ENCODE results near the gene OXCT2. TPM values are rescaled to one million over a fixed set of nuclear protein-coding genes. Genes with fewer than 3 reads are reported as not detected.

The OXCT2 gene
- total RNA-seq, 2 experiments from 2014 or later: 0.49 to 1.5 TPM

DNA sequence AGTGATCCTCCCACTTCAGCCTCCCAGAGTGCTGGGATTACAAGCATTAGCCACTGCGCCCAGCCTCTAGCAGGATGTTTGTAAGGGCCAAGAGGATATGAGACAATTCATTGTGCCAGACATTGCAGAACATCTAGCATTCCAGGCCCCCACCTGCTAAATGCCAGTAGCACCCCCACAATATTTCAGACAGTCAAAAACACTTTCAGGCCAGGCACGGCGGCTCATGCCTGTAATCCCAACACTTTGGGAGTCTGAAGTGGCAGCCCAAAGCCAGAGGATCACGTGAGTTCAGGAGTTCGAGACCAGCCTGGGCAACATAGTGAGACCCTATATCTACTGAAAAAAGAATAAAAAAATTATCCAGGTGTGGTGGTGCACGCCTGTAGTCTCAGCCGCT is 19.6 kb downstream of the OXCT2 start:
- DNase-seq (no peak), ATAC-seq (no peak)
- H3K27me3 Mint-ChIP-seq: no peaks in the 10 kb centered on the region
- CTCF ChIA-PET: no interaction called here
- no peak overlapping the region for H3K27ac Mint-ChIP-seq
- POLR2A ChIA-PET: no interaction called here
- H3K4me1 Mint-ChIP-seq: peaks cover 4% of the 10 kb centered on the region
- peaks cover 48% of the 10 kb centered on the region for H3K36me3 Mint-ChIP-seq (ENCODE audit: low read depth)
- H3K9me3 Mint-ChIP-seq (ENCODE audit: low read depth): no peaks in the 10 kb centered on the region
- no peak overlapping the region for H3K4me3 Mint-ChIP-seq
- intact Hi-C loops (cut with DNase I, micrococcal nuclease): no loop called here

GRCh38 chr1:39745016-39745670 is 26.0 kb downstream of the OXCT2 start:
- no peak for ATAC-seq
- DNase-seq: no peak
- no peak overlapping the region for H3K4me3 Mint-ChIP-seq
- H3K36me3 Mint-ChIP-seq (ENCODE audit: low read depth): peaks cover 65% of the 10 kb centered on the region
- CTCF ChIA-PET: interaction anchor here (1.1 kb wide), 1 partner anchor 54 kb away, joined by 3 read pairs; no protein-coding TSS in a partner anchor
- no peaks in the 10 kb centered on the region for H3K9me3 Mint-ChIP-seq (ENCODE audit: low read depth)
- H3K27ac Mint-ChIP-seq: no peak overlapping the region
- POLR2A ChIA-PET: no interaction called here
- no peaks in the 10 kb centered on the region for H3K27me3 Mint-ChIP-seq
- intact Hi-C loops (cut with DNase I, micrococcal nuclease): no loop called here
- H3K4me1 Mint-ChIP-seq: peaks cover 10% of the 10 kb centered on the region

DNA sequence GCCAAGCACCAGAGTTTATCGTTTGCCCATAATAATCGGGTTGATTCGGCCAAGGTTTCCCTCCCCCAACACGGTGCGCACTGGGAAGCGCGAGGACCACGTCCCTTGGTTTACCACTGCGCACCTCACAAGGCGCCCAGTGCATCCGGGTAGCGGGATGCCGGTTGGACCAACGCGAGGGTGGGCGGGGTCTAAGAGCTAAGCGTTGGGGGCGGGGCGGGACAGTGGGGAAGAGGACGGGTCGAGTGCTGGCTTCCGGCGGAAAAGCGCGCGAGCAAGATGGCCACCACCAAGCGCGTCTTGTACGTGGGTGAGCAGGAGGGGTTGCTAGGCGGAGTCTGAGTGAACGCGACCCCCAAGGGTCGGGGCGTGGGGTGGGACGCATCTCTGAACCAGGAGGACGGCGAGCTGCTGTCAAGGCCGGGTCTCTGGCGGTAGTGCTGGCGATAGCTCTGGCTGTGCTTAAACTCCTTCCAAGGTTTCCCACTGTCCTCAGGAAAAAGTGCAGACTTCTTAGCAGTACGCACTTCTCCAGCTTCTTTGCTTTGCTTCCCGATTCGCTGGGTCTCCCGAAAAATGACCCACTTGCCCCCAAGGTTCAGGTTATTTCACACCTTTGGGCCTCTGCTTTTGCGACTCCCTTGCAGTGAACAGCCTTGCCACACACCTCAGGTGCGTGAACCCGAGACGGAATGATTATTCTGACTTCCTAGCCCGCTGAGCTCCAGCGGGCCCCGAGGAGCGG is 32.4 kb downstream of the OXCT2 start, which contains the start of gene PPIE:
PPIE (plus strand) TSS at position 261 of the 745 bp plus-strand sequence; CDS start at position 280, 19 bp downstream.
- peak; percentile 99 for DNase-seq
- intact Hi-C loops (cut with DNase I, micrococcal nuclease): loop anchor here (1.0 to 5.0 kb wide), 8 partner anchors 47 to 712 kb away; partner anchors contain the start of genes CAP1 (in 1 of the 2), HPCAL4 (in 1 of the 2), NDUFS5 (in 1 of the 2) and PABPC4 (in 1 of the 2)

DNA sequence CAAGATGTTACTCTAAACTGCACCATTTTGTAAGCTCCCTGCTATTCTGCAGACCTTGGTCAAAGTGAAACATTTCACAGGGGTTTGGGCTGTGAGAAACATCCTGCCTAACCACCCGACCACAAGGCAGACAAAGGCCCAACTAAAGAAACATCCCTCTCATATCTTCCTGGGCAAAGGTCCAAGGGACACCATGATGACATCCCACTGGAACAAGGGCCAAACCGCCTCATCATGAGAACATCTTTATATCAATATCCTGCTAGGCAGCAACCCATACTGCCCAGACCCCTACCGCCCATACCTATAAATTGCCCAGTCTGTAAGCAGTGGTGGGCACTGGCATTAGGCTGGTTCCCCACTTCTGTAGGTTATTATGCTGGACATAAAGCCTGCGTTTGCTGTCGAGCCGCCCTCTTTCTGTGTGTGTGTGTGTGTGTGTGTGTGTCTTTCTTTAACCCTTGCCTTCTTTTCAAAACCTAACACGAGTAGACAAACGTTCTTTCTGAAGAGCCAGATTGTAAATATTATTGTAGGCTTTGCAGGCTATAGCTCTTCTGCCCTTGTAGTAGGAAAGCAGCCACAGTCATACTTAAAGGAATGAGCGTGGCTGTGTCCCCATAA is 33.5 kb downstream of the OXCT2 start:
- DNase-seq: no peak
- intact Hi-C loops (cut with DNase I, micrococcal nuclease): loop anchor here (1.0 to 5.0 kb wide), 8 partner anchors 46 to 711 kb away; partner anchors contain the start of genes CAP1 (in 1 of the 2), HPCAL4 (in 1 of the 2), NDUFS5 (in 1 of the 2) and PABPC4 (in 1 of the 2)
- no peak overlapping the region for H3K4me3 Mint-ChIP-seq
- ChIA-PET CTCF (interaction anchor here (0.6 to 3.0 kb wide), 3 partner anchors 18 to 163 kb away, joined by 3 to 8 read pairs (median 5); no protein-coding TSS in a partner anchor), POLR2A (no interaction called here)
- no peaks in the 10 kb centered on the region for H3K9me3 Mint-ChIP-seq (ENCODE audit: low read depth)
- peak overlapping the region; percentile 29 for H3K27ac Mint-ChIP-seq
- H3K36me3 Mint-ChIP-seq (ENCODE audit: low read depth): peaks cover 24% of the 10 kb centered on the region
- H3K27me3 Mint-ChIP-seq: peaks cover 13% of the 10 kb centered on the region
- no peak for ATAC-seq
- H3K4me1 Mint-ChIP-seq: peaks cover 38% of the 10 kb centered on the region

More for the DNA sequence above, 32.4 kb downstream of the OXCT2 start, which contains the start of gene PPIE:
- Mint-ChIP-seq H3K9me3 (ENCODE audit: low read depth) (no peaks in the 10 kb centered on the region), H3K4me3 (peak within 1 kb of the TSS; percentile 96), H3K27me3 (peaks cover 7% of the 10 kb centered on the region), H3K27ac (peak within 1 kb of the TSS; percentile 94), H3K4me1 (peaks cover 36% of the 10 kb centered on the region), H3K36me3 (ENCODE audit: low read depth) (peaks cover 30% of the 10 kb centered on the region)
- CTCF ChIA-PET: interaction anchor here (0.5 to 3.0 kb wide), 11 partner anchors 14 to 264 kb away, joined by 3 to 10 read pairs (median 4); no protein-coding TSS in a partner anchor
- peak; percentile 98 for ATAC-seq
- POLR2A ChIA-PET: interaction anchor here (0.5 to 0.6 kb wide), 2 partner anchors 9 to 635 kb away, joined by 3 read pairs; no protein-coding TSS in a partner anchor

DNA sequence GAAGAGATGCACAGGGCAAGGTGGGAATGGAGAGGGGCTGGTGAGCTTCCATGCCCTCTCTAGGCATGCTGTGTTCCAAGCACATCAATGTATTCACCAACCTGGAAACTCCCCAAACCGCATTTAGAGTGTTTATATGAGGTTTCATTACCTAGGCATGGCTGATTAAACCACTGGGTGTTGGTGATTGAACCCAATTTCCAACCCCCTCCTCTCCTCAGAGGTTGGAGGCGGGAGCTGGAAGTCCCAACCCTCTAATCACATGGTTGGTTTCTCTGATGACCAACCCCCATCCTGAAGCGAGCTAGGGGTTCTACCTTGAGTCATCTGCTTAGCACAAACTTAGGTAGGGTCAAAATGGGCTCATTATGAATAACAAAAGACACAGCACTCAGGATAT is 35.4 kb downstream of the OXCT2 start:
- H3K9me3 Mint-ChIP-seq (ENCODE audit: low read depth): no peaks in the 10 kb centered on the region
- peaks cover 9% of the 10 kb centered on the region for H3K36me3 Mint-ChIP-seq (ENCODE audit: low read depth)
- peak; percentile 27 for ATAC-seq
- ChIA-PET POLR2A (no interaction called here), CTCF (interaction anchor here (0.6 to 0.8 kb wide), 3 partner anchors 64 to 166 kb away, joined by 3 read pairs; no protein-coding TSS in a partner anchor)
- no peak overlapping the region for H3K4me3 Mint-ChIP-seq
- H3K27me3 Mint-ChIP-seq: peaks cover 21% of the 10 kb centered on the region
- no peak overlapping the region for H3K27ac Mint-ChIP-seq
- peak; percentile 41 for DNase-seq
- intact Hi-C loops (cut with DNase I, micrococcal nuclease): loop anchor here (5.0 kb wide), 2 partner anchors 68 to 128 kb away; no protein-coding TSS in a partner anchor
- peaks cover 35% of the 10 kb centered on the region for H3K4me1 Mint-ChIP-seq

GRCh38 chr1:39733161-39733560 is 38.0 kb downstream of the OXCT2 start:
- ATAC-seq: peak; percentile 48
- Mint-ChIP-seq H3K36me3 (ENCODE audit: low read depth) (no peaks in the 10 kb centered on the region), H3K9me3 (ENCODE audit: low read depth) (no peaks in the 10 kb centered on the region), H3K27ac (no peak overlapping the region), H3K27me3 (peaks cover 45% of the 10 kb centered on the region), H3K4me3 (no peak overlapping the region), H3K4me1 (peaks cover 15% of the 10 kb centered on the region)
- POLR2A ChIA-PET: no interaction called here
- intact Hi-C loops (cut with DNase I, micrococcal nuclease): no loop called here
- DNase-seq: peak; percentile 38
- CTCF ChIA-PET: interaction anchor here (0.9 kb wide), 1 partner anchor 13 kb away, joined by 3 read pairs; no protein-coding TSS in a partner anchor

DNA sequence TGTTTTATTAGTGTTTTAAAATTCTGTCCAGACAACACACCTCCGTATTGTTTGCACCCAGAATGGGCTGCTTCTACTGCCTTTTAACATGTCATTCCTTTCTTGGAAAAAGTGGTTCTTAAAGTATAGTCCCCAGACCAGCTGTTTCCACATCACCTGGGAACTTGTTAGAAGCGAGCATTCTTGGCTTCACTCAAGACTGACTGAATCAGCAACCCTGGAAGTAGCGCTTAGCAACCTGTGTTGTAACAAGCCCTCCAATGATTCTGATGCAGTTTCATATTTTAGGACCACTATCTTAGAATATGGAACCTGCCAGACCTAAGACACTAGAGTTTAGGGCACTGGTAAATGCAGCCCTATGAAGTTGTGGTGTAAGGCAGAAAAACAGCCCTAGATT is 38.4 kb downstream of the OXCT2 start:
- no peak for ATAC-seq
- Mint-ChIP-seq H3K27me3 (peaks cover 49% of the 10 kb centered on the region), H3K4me1 (peaks cover 13% of the 10 kb centered on the region), H3K9me3 (ENCODE audit: low read depth) (no peaks in the 10 kb centered on the region), H3K27ac (no peak overlapping the region), H3K36me3 (ENCODE audit: low read depth) (no peaks in the 10 kb centered on the region), H3K4me3 (no peak overlapping the region)
- intact Hi-C loops (cut with DNase I, micrococcal nuclease): no loop called here
- POLR2A ChIA-PET: no interaction called here
- CTCF ChIA-PET: interaction anchor here (0.9 kb wide), 1 partner anchor 13 kb away, joined by 3 read pairs; no protein-coding TSS in a partner anchor
- no peak for DNase-seq

GRCh38 chr1:39729842-39730241 is 41.3 kb downstream of the OXCT2 start:
- DNase-seq (no peak), ATAC-seq (no peak)
- H3K9me3 Mint-ChIP-seq (ENCODE audit: low read depth): no peaks in the 10 kb centered on the region
- ChIA-PET CTCF (interaction anchor here (0.8 to 1.0 kb wide), 2 partner anchors 10 to 71 kb away, joined by 3 to 4 read pairs; no protein-coding TSS in a partner anchor), POLR2A (interaction anchor here (0.6 kb wide), 1 partner anchor 10 kb away, joined by 3 read pairs; no protein-coding TSS in a partner anchor)
- H3K4me1 Mint-ChIP-seq: peaks cover 8% of the 10 kb centered on the region
- no peak overlapping the region for H3K27ac Mint-ChIP-seq
- no peaks in the 10 kb centered on the region for H3K36me3 Mint-ChIP-seq (ENCODE audit: low read depth)
- intact Hi-C loops (cut with DNase I, micrococcal nuclease): loop anchor here in 1 of 2 experiments (10.0 kb wide), 1 partner anchor 625 kb away; no protein-coding TSS in a partner anchor
- H3K27me3 Mint-ChIP-seq: peaks cover 67% of the 10 kb centered on the region
- H3K4me3 Mint-ChIP-seq: no peak overlapping the region

DNA sequence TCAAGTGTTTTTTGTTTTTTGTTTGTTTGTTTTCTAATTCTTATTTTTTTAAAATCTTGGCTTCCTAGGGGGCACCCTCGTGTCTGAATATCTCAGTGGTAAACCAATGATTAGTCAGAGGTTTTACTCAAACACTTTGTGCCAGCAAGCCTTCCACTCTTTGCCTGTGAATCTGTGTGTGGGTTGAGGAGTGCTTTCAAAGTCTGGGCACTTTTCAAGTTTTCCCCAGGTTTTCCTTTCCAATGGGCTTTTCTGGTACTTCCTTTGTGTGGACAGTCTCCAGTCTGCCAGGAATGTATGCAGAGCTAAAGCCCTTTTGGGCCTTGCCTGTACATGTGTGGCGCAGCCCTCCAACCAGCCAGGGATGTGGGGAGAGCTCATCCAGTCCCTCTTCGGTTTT is 42.1 kb downstream of the OXCT2 start:
- Mint-ChIP-seq H3K9me3 (ENCODE audit: low read depth) (no peaks in the 10 kb centered on the region), H3K4me1 (peaks cover 8% of the 10 kb centered on the region), H3K36me3 (ENCODE audit: low read depth) (no peaks in the 10 kb centered on the region), H3K27me3 (peaks cover 71% of the 10 kb centered on the region), H3K4me3 (no peak overlapping the region), H3K27ac (no peak overlapping the region)
- ChIA-PET CTCF (interaction anchor here (0.6 to 1.3 kb wide), 5 partner anchors 9 to 123 kb away, joined by 3 to 4 read pairs (median 4); no protein-coding TSS in a partner anchor), POLR2A (interaction anchor here (0.6 kb wide), 1 partner anchor 43 kb away, joined by 3 read pairs; no protein-coding TSS in a partner anchor)
- DNase-seq (no peak), ATAC-seq (no peak)
- intact Hi-C loops (cut with DNase I, micrococcal nuclease): loop anchor here in 1 of 2 experiments (10.0 kb wide), 1 partner anchor 624 kb away; no protein-coding TSS in a partner anchor

DNA sequence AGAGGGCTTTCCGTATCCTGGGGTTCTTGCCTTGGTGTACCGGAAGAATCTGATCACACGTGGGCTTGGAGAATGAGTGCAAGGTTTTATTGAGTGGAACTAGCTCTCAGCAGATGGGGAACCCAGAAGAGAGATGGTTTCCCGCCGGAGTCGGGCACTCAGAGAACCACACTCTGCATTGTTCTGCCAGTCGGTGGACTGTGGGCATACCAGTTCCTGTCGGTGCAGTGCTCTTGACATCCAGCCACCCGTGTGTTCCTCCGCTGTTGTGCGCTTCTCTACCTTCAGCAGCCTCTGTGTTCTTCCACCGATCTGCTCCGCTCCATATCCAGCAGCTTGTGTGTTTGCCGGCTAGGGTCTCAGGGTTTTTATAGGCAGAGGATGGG is 43.2 kb downstream of the OXCT2 start:
- POLR2A ChIA-PET: no interaction called here
- H3K4me3 Mint-ChIP-seq: no peak overlapping the region
- H3K27me3 Mint-ChIP-seq: peaks cover 66% of the 10 kb centered on the region
- H3K27ac Mint-ChIP-seq: no peak overlapping the region
- H3K4me1 Mint-ChIP-seq: peaks cover 5% of the 10 kb centered on the region
- ATAC-seq (no peak), DNase-seq (no peak)
- H3K36me3 Mint-ChIP-seq (ENCODE audit: low read depth): no peaks in the 10 kb centered on the region
- intact Hi-C loops (cut with DNase I, micrococcal nuclease): loop anchor here in 1 of 2 experiments (10.0 kb wide), 1 partner anchor 623 kb away; no protein-coding TSS in a partner anchor
- no peaks in the 10 kb centered on the region for H3K9me3 Mint-ChIP-seq (ENCODE audit: low read depth)
- CTCF ChIA-PET: interaction anchor here (0.6 to 1.8 kb wide), 2 partner anchors 75 to 122 kb away, joined by 3 to 4 read pairs; no protein-coding TSS in a partner anchor
